OCI-LY7 (cell line): ENCODE data around the gene PRAMEF5.
"Not testable (repeated sequence)": the region's sequence is repeated elsewhere in the genome, so short reads cannot be mapped to it uniquely, and the experiment has no call there.

Experiments used
- CTCF ChIP-seq: fragments of 200-600 bp; sonication (generic); conservative IDR thresholded peaks from 2 replicates; pipeline ENCODE4 v1.5.1; 2014; ENCODE audit warnings: mild to moderate bottlenecking, antibody characterized with exemption, low read length, moderate library complexity, mixed read lengths
- EZH2phosphoT487 ChIP-seq: fragments of 200-600 bp; sonication (generic); IDR thresholded peaks from 2 replicates; pipeline ENCODE4 v1.6.1; 2018; ENCODE audit warnings: low read depth, borderline replicate concordance, mild to moderate bottlenecking, mixed run types, antibody characterized with exemption, low read length, moderate library complexity, mixed read lengths

GRCh38 chr1:13222788-13223187, 31.2 kb upstream of the PRAMEF5 start:
- not testable (repeated sequence) for TF ChIP-seq CTCF, EZH2phosphoT487
